ENCODE data around the gene NGLY1. TPM values are rescaled to one million over a fixed set of nuclear protein-coding genes. Genes with fewer than 3 reads are reported as not detected.

The NGLY1 gene
- total and polyA plus RNA-seq, 2 of the 4 experiments (the other 2 are of a cell fraction) = 10.0 to 14.9 TPM

DNA sequence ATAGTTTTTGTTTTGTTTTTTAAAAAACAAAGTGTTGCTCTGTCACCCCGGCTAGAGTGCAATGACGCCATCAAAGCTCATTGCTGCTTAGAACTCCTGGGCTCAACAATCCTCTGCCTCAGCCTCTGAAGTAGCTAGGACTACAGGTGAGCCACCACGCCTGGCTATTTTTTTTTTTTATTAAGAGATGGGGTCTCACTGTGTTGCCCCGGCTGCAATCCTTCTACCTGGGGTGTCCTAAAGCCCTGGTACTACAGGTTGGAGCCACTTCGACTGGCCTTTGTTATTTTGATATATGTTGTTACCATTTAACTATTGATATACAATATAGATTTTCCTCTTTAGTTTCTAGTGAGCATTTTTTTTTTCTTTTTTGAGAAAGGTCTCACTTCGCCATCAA is 2.6 kb downstream of the NGLY1 start:
- intact Hi-C loops (cut with micrococcal nuclease) (no loop called here), dilution Hi-C loops (cut with HindIII; ENCODE audit: low sequenced_read_pairs, unreplicated experiment) (no loop called here)

More for the DNA sequence above, 2.6 kb downstream of the NGLY1 start:
- POLR2A ChIA-PET (ENCODE audit: unreplicated experiment) = no interaction called here
- Histone ChIP-seq H3K4me3 (ENCODE audit: insufficient read depth, low read depth, low read length) (no peak overlapping the region), H3K9me3 (ENCODE audit: control insufficient read depth, insufficient read depth, low read length) (no peaks in the 10 kb centered on the region), H3K56ac (ENCODE audit: extremely low read depth, insufficient read depth, low read length) (no peak overlapping the region), H3K9ac (ENCODE audit: low read depth, low read length) (no peak overlapping the region), H2AFZ (replicated peaks; ENCODE audit: low read length, poor library complexity) (no peak overlapping the region), H3K36me3 (ENCODE audit: control insufficient read depth, insufficient read depth, low read length) (peaks cover 8% of the 10 kb centered on the region), H2BK120ac (ENCODE audit: low read depth, low read length) (no peak overlapping the region), H4K5ac (ENCODE audit: low read depth, low read length) (no peak overlapping the region), H3K4ac (ENCODE audit: low read depth, low read length) (no peak overlapping the region), H2BK5ac (ENCODE audit: low read depth, low read length, poor library complexity, severe bottlenecking) (no peak overlapping the region), H2AK5ac (ENCODE audit: low read depth, low read length) (no peak overlapping the region), H2BK15ac (ENCODE audit: low read depth, low read length) (no peak overlapping the region), H3K79me1 (ENCODE audit: low read depth in 1 of 2, low read length in 2 of 2) (peaks cover 22 to 26% of the 10 kb centered on the region in 2 experiments), H3K4me1 (ENCODE audit: control insufficient read depth, insufficient read depth, low read length) (peaks cover 2% of the 10 kb centered on the region; the same call in 1 of the 2 replicates), H3K9me1 (ENCODE audit: insufficient read depth, low read length) (no peaks in the 10 kb centered on the region; the same call in 1 of the 2 replicates), H4K91ac (ENCODE audit: insufficient read depth, low read depth, low read length) (no peak overlapping the region), H3K27me3 (ENCODE audit: control insufficient read depth, insufficient read depth, low read length) (no peaks in the 10 kb centered on the region), H4K20me1 (ENCODE audit: insufficient read depth, low read length) (no peaks in the 10 kb centered on the region), H3K18ac (ENCODE audit: low read depth, low read length) (no peak overlapping the region), H4K8ac (ENCODE audit: low read depth in 2 of 2, low read length in 2 of 2) (no peak overlapping the region), H3K14ac (replicated peaks; ENCODE audit: low read depth, low read length) (no peak overlapping the region), H2AK9ac (replicated peaks; ENCODE audit: low read depth, low read length, poor library complexity) (no peak overlapping the region), H3K23ac (ENCODE audit: low read depth, low read length) (no peak overlapping the region), H2BK20ac (ENCODE audit: low read depth, low read length) (no peak overlapping the region), H3K4me2 (ENCODE audit: low read depth, low read length) (no peak overlapping the region), H3K27ac (ENCODE audit: insufficient read depth, low read length) (no peak overlapping the region)
- in situ Hi-C loops (cut with MboI; ENCODE audit: low sequenced_read_pairs) = no loop called here
- no peak for ATAC-seq (ENCODE audit: low read depth)
- WGBS, 2 experiments (ENCODE audit: extremely low coverage in 2 of 2, insufficient read length in 1 of 2) = no CpG with 5 or more reads among the region's 6 CpGs
- CTCF ChIA-PET = interaction anchor here (0.7 kb wide), 1 partner anchor 33 kb away, joined by 3 read pairs; no protein-coding TSS in a partner anchor
- BruUV-seq (replicated peaks) = no TSS peak
- TF ChIP-seq MAFK (IDR thresholded peaks at IDR 0.05; ENCODE audit: low read depth, low read length) (no peak), RCOR1 (IDR thresholded peaks at IDR 0.05; ENCODE audit: insufficient replicate concordance, low read length) (no peak), BHLHE40 (IDR thresholded peaks at IDR 0.05; ENCODE audit: low read depth, low read length) (no peak), NFE2L2 (IDR thresholded peaks at IDR 0.05; ENCODE audit: low read depth, low read length) (no peak), RFX5 (IDR thresholded peaks at IDR 0.05; ENCODE audit: low read depth, low read length) (no peak), CEBPB (IDR thresholded peaks at IDR 0.05; ENCODE audit: low read depth, low read length) (no peak), SMC3 (IDR thresholded peaks at IDR 0.05; ENCODE audit: low read depth, low read length) (no peak), MAZ (IDR thresholded peaks at IDR 0.05; ENCODE audit: borderline replicate concordance, low read depth, low read length) (no peak), RAD21 (IDR thresholded peaks at IDR 0.05; ENCODE audit: low read length) (no peak), FOS (IDR thresholded peaks at IDR 0.05; ENCODE audit: low read depth, low read length) (no peak), POLR2A (IDR thresholded peaks at IDR 0.05; ENCODE audit: low read depth, low read length) (no peak), MXI1 (IDR thresholded peaks at IDR 0.05; ENCODE audit: borderline replicate concordance, low read depth, low read length) (no peak), CHD1 (IDR thresholded peaks at IDR 0.05; ENCODE audit: low read depth, low read length) (no peak)
- no peak for DNase-seq
